HL-60 (cell line): ENCODE measurements around the gene PTS.

Experiments used
- DNase-seq, 2 experiments: peaks; one replicate each; pipeline ENCODE4 v3.0.0-alpha.2; 2010 to 2020; ENCODE audit warnings: low read depth in 1 of 2, low spot score in 1 of 2
- H3K27ac ChIP-seq: fragments of 250-450 bp; sonication (Bioruptor Pico); replicated peaks from 2 replicates; pipeline ENCODE4 v1.5.1; 2020; ENCODE audit warnings: mild to moderate bottlenecking, moderate library complexity
- H3K27me3 ChIP-seq: fragments of 250-450 bp; sonication (Bioruptor Pico); 2 replicates; pipeline ENCODE4 v1.5.1; 2021; ENCODE audit warnings: mild to moderate bottlenecking, moderate library complexity; ENCODE audit not compliant: insufficient read depth, poor library complexity, severe bottlenecking
- H3K4me3 ChIP-seq: replicated peaks from 2 replicates; pipeline ENCODE4 v1.5.1; 2011; ENCODE audit warnings: mild to moderate bottlenecking, control low read depth, low read length; ENCODE audit not compliant: insufficient read depth
- CTCF ChIP-seq: IDR thresholded peaks from one replicate; pipeline ENCODE4 v1.5.1; 2011; ENCODE audit warnings: low read length, control low read depth, inconsistent platforms; ENCODE audit not compliant: insufficient read depth
- GABPA ChIP-seq: IDR thresholded peaks from 2 replicates; pipeline ENCODE4 v1.6.1; 2012; ENCODE audit warnings: low read depth
- POLR2AphosphoS5 ChIP-seq: IDR thresholded peaks from 2 replicates; pipeline ENCODE4 v1.6.1; 2012; ENCODE audit warnings: low read depth
- REST ChIP-seq: IDR thresholded peaks from 2 replicates; pipeline ENCODE4 v1.6.1; 2012; ENCODE audit warnings: low read depth; ENCODE audit not compliant: insufficient replicate concordance
- SPI1 ChIP-seq: IDR thresholded peaks from 2 replicates; pipeline ENCODE4 v1.6.1; 2012; ENCODE audit warnings: low read depth, mild to moderate bottlenecking, borderline replicate concordance

Gene PTS

GRCh38 chr11:112271242-112271641 is 45.0 kb downstream of the PTS start:
- TF ChIP-seq SPI1 (no peak), CTCF (no peak), GABPA (no peak), REST (no peak), POLR2AphosphoS5 (no peak)
- Histone ChIP-seq H3K4me3 (no peak overlapping the region), H3K27me3 (no peaks in the 10 kb centered on the region), H3K27ac (no peak overlapping the region)
- DNase-seq, result no peak

- Histone ChIP-seq H3K4me3 (no peak overlapping the region), H3K27me3 (no peaks in the 10 kb centered on the region), H3K27ac (no peak overlapping the region)
- DNase-seq, result no peak
- TF ChIP-seq CTCF, result no peak
- no peak for TF ChIP-seq GABPA
- no peak for TF ChIP-seq POLR2AphosphoS5
- no peak for TF ChIP-seq SPI1
These were observed 46.8 kb downstream of the PTS start for GRCh38 chr11:112273066-112273465.

- no peak for DNase-seq
- TF ChIP-seq POLR2AphosphoS5 (no peak), REST (no peak), SPI1 (no peak), GABPA (no peak), CTCF (no peak)
- Histone ChIP-seq H3K27me3 (no peaks in the 10 kb centered on the region), H3K4me3 (no peak overlapping the region), H3K27ac (no peak overlapping the region)
These were observed 48.0 kb downstream of the PTS start for GRCh38 chr11:112274007-112274783.

- DNase-seq, result no peak
- no peaks in the 10 kb centered on the region for H3K27me3 ChIP-seq
- TF ChIP-seq REST, result no peak
- no peak for TF ChIP-seq POLR2AphosphoS5
- TF ChIP-seq GABPA, result no peak
- TF ChIP-seq SPI1, result no peak
- no peak for TF ChIP-seq CTCF
- H3K4me3 ChIP-seq, result no peak overlapping the region
- no peak overlapping the region for H3K27ac ChIP-seq
These were observed 50.8 kb downstream of the PTS start for GRCh38 chr11:112277029-112277428.
